SK-N-MC (cell line): ENCODE measurements around the gene TRIM9.

ENCODE experiments used
- DNase-seq: peaks from one replicate; pipeline ENCODE4 v3.0.0-alpha.2; 2011; ENCODE audit warnings: low read depth, low spot score
- H3K27ac ChIP-seq: fragments of 200-600 bp; sonication (generic); 2 replicates; pipeline ENCODE4 v1.5.1; 2016; ENCODE audit warnings: mixed run types
- H3K36me3 ChIP-seq: fragments of 200-600 bp; sonication (generic); 2 replicates; pipeline ENCODE4 v1.6.1; 2017; ENCODE audit warnings: antibody characterized with exemption, low read length, mixed read lengths; ENCODE audit not compliant: insufficient read depth
- H3K4me3 ChIP-seq: fragments of 200-600 bp; sonication (generic); 2 replicates; pipeline ENCODE4 v1.5.1; 2016
- H3K9ac ChIP-seq: fragments of 200-600 bp; sonication (generic); 2 replicates; pipeline ENCODE4 v1.8.0; 2017; ENCODE audit warnings: mixed run types, mixed read lengths; ENCODE audit not compliant: insufficient read length
- H3K9me3 ChIP-seq: fragments of 200-600 bp; sonication (generic); 2 replicates; pipeline ENCODE4 v1.6.1; 2017; ENCODE audit warnings: low read depth, mild to moderate bottlenecking, antibody characterized with exemption, low read length, moderate library complexity, mixed read lengths
- EZH2 ChIP-seq: fragments of 200-600 bp; sonication (generic); IDR thresholded peaks from one replicate; pipeline ENCODE4 v1.6.1; 2017; ENCODE audit warnings: antibody characterized with exemption
- FOXP2 ChIP-seq: optimal IDR thresholded peaks from 2 replicates; pipeline ENCODE3; 2011; ENCODE audit warnings: mild to moderate bottlenecking, moderate library complexity; ENCODE audit not compliant: insufficient read depth; ENCODE audit errors: extremely low read length, control extremely low read depth
- POLR2AphosphoS5 ChIP-seq: IDR thresholded peaks from 2 replicates; pipeline ENCODE4 v1.6.1; 2012; ENCODE audit warnings: mild to moderate bottlenecking, low read depth, low read length, borderline replicate concordance

TRIM9 gene

DNA sequence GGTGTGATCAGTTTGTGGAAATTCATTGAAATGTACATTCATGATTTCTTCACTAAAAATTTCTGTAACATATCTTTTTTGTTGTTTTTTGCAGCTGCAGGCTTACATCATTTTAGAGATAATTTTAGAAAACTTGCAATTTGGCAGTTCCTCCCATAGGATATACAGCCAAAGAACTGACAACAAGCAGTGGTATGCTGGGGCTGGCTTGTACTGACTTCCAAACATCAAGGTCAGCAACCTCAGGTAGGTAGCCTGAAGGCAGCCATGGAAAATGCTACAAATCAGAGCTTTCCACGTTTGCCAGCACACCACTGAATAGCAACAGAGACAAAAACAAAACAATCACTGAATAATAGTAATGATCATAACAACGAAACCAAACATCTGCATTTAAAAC is 21.2 kb downstream of the TRIM9 start:
- no peaks in the 10 kb centered on the region for H3K36me3 ChIP-seq
- DNase-seq: no peak
- no peak overlapping the region for H3K27ac ChIP-seq
- no peak overlapping the region for H3K4me3 ChIP-seq
- TF ChIP-seq EZH2 (no peak), FOXP2 (no peak), POLR2AphosphoS5 (no peak)
- no peak overlapping the region for H3K9ac ChIP-seq
- H3K9me3 ChIP-seq: no peaks in the 10 kb centered on the region

DNA sequence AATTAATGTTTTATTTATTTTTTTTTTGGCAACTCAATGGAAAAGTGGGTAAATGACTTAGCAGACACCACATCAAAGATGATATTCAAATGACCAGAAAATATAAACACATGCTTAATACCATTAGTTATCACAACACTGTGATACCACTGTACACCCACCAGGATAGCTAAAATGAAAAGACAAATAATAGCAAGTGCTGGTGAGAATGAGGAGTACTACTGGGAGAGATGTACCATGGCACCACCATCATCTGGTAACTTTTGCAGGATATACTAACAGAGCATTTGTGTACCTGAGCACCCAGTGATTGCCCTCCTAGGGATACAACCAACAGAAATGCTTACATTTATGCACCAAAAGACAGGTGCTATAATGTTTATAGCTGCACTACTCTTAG is 21.9 kb downstream of the TRIM9 start:
- Histone ChIP-seq H3K9ac (no peak overlapping the region), H3K27ac (no peak overlapping the region), H3K9me3 (no peaks in the 10 kb centered on the region), H3K36me3 (no peaks in the 10 kb centered on the region), H3K4me3 (no peak overlapping the region)
- DNase-seq: no peak
- TF ChIP-seq EZH2 (no peak), FOXP2 (no peak), POLR2AphosphoS5 (no peak)

GRCh38 chr14:51071857-51072256 is 23.0 kb downstream of the TRIM9 start:
- no peak overlapping the region for H3K9ac ChIP-seq
- no peak for DNase-seq
- no peaks in the 10 kb centered on the region for H3K36me3 ChIP-seq
- no peaks in the 10 kb centered on the region for H3K9me3 ChIP-seq
- H3K4me3 ChIP-seq: no peak overlapping the region
- no peak for TF ChIP-seq EZH2
- TF ChIP-seq FOXP2: no peak
- no peak for TF ChIP-seq POLR2AphosphoS5
- no peak overlapping the region for H3K27ac ChIP-seq

DNA sequence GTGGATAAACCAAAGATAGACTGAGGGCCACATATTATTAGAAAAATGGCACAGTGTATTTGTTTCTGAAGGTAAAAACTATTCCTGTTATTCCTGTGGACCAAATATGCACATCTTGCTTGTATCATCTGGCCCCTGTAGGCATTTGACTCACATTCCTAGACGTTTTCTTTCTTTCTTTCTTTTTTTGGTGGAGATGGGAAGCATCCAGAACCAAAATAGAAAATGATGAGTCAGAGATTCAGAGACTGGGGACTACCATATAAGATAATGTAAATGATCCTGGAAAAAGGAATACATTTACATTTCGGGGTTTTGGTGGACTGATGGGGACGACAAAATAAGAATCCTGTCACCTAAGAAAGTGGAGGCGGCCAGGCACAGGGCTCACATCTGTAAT is 24.2 kb downstream of the TRIM9 start:
- Histone ChIP-seq H3K36me3 (no peaks in the 10 kb centered on the region), H3K9ac (no peak overlapping the region), H3K27ac (no peak overlapping the region), H3K9me3 (no peaks in the 10 kb centered on the region), H3K4me3 (no peak overlapping the region)
- TF ChIP-seq FOXP2 (no peak), EZH2 (no peak), POLR2AphosphoS5 (no peak)
- DNase-seq: no peak

- no peak for DNase-seq
- Histone ChIP-seq H3K4me3 (no peak overlapping the region), H3K9ac (no peak overlapping the region), H3K27ac (no peak overlapping the region), H3K9me3 (no peaks in the 10 kb centered on the region), H3K36me3 (no peaks in the 10 kb centered on the region)
- TF ChIP-seq FOXP2 (no peak), POLR2AphosphoS5 (no peak), EZH2 (no peak)
Measured at GRCh38 chr14:51069055-51069454, 25.9 kb downstream of the TRIM9 start.

- no peak for TF ChIP-seq EZH2
- no peak for TF ChIP-seq POLR2AphosphoS5
- TF ChIP-seq FOXP2: no peak
- Histone ChIP-seq H3K9me3 (no peaks in the 10 kb centered on the region), H3K36me3 (no peaks in the 10 kb centered on the region), H3K4me3 (no peak overlapping the region), H3K27ac (no peak overlapping the region), H3K9ac (no peak overlapping the region)
- DNase-seq: no peak
Measured at GRCh38 chr14:51068268-51068667, 26.6 kb downstream of the TRIM9 start.

DNA sequence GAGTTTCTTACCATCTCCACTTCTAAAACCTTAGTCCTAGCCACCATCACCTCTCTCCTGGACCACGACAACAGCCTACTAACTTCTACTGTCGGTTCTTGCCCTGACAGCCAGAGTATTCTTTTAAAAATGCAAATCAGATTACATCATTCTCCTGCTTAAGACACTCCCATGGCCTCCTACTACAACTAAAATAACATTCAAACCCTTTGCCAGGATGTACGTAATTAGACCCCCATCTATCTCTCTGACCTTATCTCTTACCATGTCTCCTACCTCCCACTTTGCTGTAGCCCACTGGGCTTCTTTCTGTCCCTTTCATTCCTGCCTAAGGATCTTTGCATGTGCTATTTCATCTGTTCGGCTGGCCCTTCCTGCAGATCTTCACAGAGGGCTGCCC is 27.6 kb downstream of the TRIM9 start:
- TF ChIP-seq EZH2: no peak
- no peak for TF ChIP-seq POLR2AphosphoS5
- no peak for TF ChIP-seq FOXP2
- Histone ChIP-seq H3K9ac (no peak overlapping the region), H3K27ac (no peak overlapping the region), H3K4me3 (no peak overlapping the region), H3K36me3 (no peaks in the 10 kb centered on the region), H3K9me3 (peaks cover 8% of the 10 kb centered on the region; the same call in 1 of the 2 replicates)
- DNase-seq: no peak

GRCh38 chr14:51066576-51066975 is 28.3 kb downstream of the TRIM9 start:
- H3K9me3 ChIP-seq: peaks cover 8% of the 10 kb centered on the region; the same call in 1 of the 2 replicates
- TF ChIP-seq FOXP2 (no peak), POLR2AphosphoS5 (no peak), EZH2 (no peak)
- H3K9ac ChIP-seq: no peak overlapping the region
- DNase-seq: no peak
- no peaks in the 10 kb centered on the region for H3K36me3 ChIP-seq
- H3K4me3 ChIP-seq: no peak overlapping the region
- no peak overlapping the region for H3K27ac ChIP-seq

DNA sequence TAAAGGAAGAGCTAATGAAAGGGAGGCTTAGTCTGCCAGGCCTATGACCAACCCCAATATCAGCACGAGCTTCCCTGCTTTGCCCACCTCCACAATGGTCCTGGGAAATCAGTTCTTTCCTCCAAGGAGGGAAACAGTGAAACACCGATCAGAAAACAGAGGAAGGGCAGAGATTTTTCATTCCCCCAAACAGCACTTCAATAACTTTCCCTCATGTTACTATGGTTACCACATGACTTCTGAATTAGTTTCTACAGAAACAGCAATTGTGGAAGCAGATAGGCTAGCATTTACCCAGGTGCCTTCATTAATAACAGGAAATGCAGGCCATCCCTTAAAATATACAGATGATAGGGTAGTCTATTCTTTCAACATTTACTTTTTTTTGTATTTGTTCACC is 35.9 kb downstream of the TRIM9 start:
- H3K27ac ChIP-seq: no peak overlapping the region
- TF ChIP-seq POLR2AphosphoS5 (no peak), FOXP2 (no peak), EZH2 (no peak)
- no peak overlapping the region for H3K9ac ChIP-seq
- no peaks in the 10 kb centered on the region for H3K36me3 ChIP-seq
- H3K4me3 ChIP-seq: no peak overlapping the region
- no peak for DNase-seq
- peaks cover 8% of the 10 kb centered on the region; the same call in 1 of the 2 replicates for H3K9me3 ChIP-seq

DNA sequence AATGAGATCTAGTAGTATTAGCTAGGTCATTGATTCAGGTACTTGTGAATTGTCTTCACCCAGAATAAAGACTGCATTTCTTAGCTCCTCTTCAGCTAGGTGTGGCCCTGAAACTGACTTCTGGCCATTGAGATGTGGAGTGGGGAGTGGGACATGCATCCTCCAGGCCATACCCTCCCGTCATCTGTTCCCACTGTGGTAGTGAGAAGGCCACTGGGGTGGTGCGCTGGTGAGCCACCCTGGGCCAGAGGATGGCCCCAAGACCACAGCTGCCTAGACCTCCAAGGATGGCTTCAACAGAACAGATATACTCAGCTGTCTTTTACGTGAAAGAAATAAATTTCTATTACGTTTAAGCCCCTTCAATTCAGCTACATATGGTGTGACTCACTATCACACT is 36.5 kb downstream of the TRIM9 start:
- peaks cover 8% of the 10 kb centered on the region; the same call in 1 of the 2 replicates for H3K9me3 ChIP-seq
- no peak overlapping the region for H3K27ac ChIP-seq
- H3K4me3 ChIP-seq: no peak overlapping the region
- DNase-seq: no peak
- no peak overlapping the region for H3K9ac ChIP-seq
- TF ChIP-seq POLR2AphosphoS5: no peak
- no peak for TF ChIP-seq EZH2
- TF ChIP-seq FOXP2: no peak
- H3K36me3 ChIP-seq: no peaks in the 10 kb centered on the region
